Spleen (tissue), 7 donors: Measurements from ENCODE around the gene GMPS.
"Not testable (repeated sequence)": the region's sequence is repeated elsewhere in the genome, so short reads cannot be mapped to it uniquely, and the experiment has no call there.

ENCODE experiments used
- POLR2A ChIP-seq, 3 donors: fragments of 450-650 bp; IDR thresholded peaks; one replicate each; pipeline ENCODE4 v1.5.1; 2017; ENCODE audit warnings: antibody characterized with exemption in 3 of 3, mild to moderate bottlenecking in 1 of 3
- TF ChIP-seq, protein P1 (sequence below), 11 experiments: fragments of 200-600 bp in 7 of 11; fragments of 450-650 bp in 4 of 11; sonication (generic) in 4 of 11; IDR thresholded peaks in 8 of 11; conservative IDR thresholded peaks in 3 of 11; 1 replicate in 7 of 11; 2 replicates in 4 of 11; pipeline versions ENCODE4 v1.4.0 to v1.8.0; 2016 to 2021; ENCODE audit warnings: antibody characterized with exemption in 11 of 11, inconsistent platforms in 4 of 11, mild to moderate bottlenecking in 1 of 11
- donor health status: DM: no; HTN: no; CAD: no; lungs with moderate emphysema.
- donor health status: DM: no; HTN: no; CAD: no.
- donor health status: DM: no; HTN: no; CAD: no.

DNA sequence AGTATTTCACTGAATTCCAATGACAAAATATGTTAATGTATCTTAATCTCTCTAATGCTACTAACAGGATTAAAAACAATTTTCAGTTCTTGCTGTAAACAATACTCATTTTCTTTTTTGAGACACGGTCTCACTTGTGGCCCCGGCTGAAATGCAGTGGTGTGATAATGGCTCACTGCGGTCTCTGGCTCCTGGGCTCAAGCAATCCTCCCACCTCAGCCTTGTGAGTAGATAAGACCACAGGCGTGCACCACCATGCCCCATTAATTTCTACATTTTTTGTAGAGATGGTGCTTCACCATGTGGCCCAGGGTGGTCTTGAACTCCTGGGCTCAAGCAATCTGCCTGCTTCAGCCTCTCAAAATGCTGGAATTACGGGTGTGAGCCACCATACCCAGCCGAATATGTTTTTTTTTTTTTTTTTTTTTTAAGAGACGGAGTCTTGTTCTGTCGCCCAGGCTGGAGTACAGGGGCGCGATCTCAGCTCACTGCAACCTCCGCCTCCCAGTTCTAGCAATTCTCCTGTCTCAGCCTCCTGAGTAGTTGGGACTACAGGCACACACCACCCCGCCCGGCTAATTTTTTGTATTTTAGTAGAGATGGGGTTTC lies 41.9 kb upstream of the GMPS start:
- TF ChIP-seq POLR2A (IDR thresholded peaks at IDR 0.05): not testable (repeated sequence)
- TF ChIP-seq, protein P1, sequence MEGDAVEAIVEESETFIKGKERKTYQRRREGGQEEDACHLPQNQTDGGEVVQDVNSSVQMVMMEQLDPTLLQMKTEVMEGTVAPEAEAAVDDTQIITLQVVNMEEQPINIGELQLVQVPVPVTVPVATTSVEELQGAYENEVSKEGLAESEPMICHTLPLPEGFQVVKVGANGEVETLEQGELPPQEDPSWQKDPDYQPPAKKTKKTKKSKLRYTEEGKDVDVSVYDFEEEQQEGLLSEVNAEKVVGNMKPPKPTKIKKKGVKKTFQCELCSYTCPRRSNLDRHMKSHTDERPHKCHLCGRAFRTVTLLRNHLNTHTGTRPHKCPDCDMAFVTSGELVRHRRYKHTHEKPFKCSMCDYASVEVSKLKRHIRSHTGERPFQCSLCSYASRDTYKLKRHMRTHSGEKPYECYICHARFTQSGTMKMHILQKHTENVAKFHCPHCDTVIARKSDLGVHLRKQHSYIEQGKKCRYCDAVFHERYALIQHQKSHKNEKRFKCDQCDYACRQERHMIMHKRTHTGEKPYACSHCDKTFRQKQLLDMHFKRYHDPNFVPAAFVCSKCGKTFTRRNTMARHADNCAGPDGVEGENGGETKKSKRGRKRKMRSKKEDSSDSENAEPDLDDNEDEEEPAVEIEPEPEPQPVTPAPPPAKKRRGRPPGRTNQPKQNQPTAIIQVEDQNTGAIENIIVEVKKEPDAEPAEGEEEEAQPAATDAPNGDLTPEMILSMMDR (IDR thresholded peaks at IDR 0.05 in 8 of 11, conservative IDR thresholded peaks at IDR 0.05 in 3 of 11): not testable (repeated sequence)
